Epithelial cell of umbilical artery (primary cell): ENCODE data around the gene CHERP. TPM values are rescaled to one million over a fixed set of nuclear protein-coding genes. Genes with fewer than 3 reads are reported as not detected.

ENCODE experiments used
- total RNA-seq: library from RNA; depleted of rRNA; stranded (reverse); fragments of >200 nt; gene quantifications from 2 replicates; pipeline ENCODE4 v1.2.3, GENCODE V29; 2014

CHERP gene
- total RNA-seq, result 2.0 and 3.6 TPM in 2 replicates

GRCh38 chr19:16542045-16542909 is at the start of gene CHERP:
Gene CHERP, minus strand, starts transcription at chr19:16542437. Its CDS starts 59 bp downstream, at chr19:16542378.

GRCh38 chr19:16572332-16573211 is 30.3 kb upstream of the CHERP start, which contains the start of gene SLC35E1:
Gene SLC35E1, minus strand, starts transcription at chr19:16572415. Its CDS starts 51 bp downstream, at chr19:16572364.

GRCh38 chr19:16495982-16496612 is 46.1 kb downstream of the CHERP start, which contains the start of the genes C19orf44 and CALR3:
Gene C19orf44, plus strand, starts transcription at chr19:16496394. Its CDS starts 4,399 bp downstream, at chr19:16500793.
Gene CALR3, minus strand, starts transcription at chr19:16496167. Its CDS starts 38 bp downstream, at chr19:16496129.

Other genes with a start within 250 kb of the CHERP start
- 5.3 and 6.8 TPM in 2 replicates for gene KLF2, start 217.6 kb downstream of the CHERP start, total RNA-seq
- 6.5 and 11.2 TPM in 2 replicates for gene EPS15L1, start 70.5 kb downstream of the CHERP start, total RNA-seq
- not detected in 2 replicates for gene CALR3, start 46.3 kb downstream of the CHERP start, total RNA-seq
- gene C19orf44, start 46.0 kb downstream of the CHERP start, total RNA-seq, result 2.6 and 2.9 TPM in 2 replicates
- gene SLC35E1, start 30.0 kb upstream of the CHERP start, total RNA-seq, result 12.6 and 14.9 TPM in 2 replicates
- 2.6 and 3.0 TPM in 2 replicates for gene MED26, start 85.8 kb upstream of the CHERP start, total RNA-seq
- 52.6 and 102 TPM in 2 replicates for gene SMIM7, start 117.7 kb upstream of the CHERP start, total RNA-seq
- 2.6 and 2.9 TPM in 2 replicates for gene TMEM38A, start 118.7 kb upstream of the CHERP start, total RNA-seq
- gene NWD1, start 177.4 kb upstream of the CHERP start, total RNA-seq, result not detected in 2 replicates